Esophagus squamous epithelium (tissue), 5 donors: ENCODE data around the gene CCDC93. TPM values are rescaled to one million over a fixed set of nuclear protein-coding genes. Genes with fewer than 3 reads are reported as not detected.

ENCODE experiments used
- DNase-seq: peaks from one replicate; lab custom pipeline; 2025; lab: John Stamatoyannopoulos, UW
- H3K27ac ChIP-seq, 4 donors: fragments of 200-600 bp; sonication (generic); one replicate each; pipeline ENCODE4 v1.5.1; 2016 to 2019; ENCODE audit warnings: mild to moderate bottlenecking in 1 of 4
- H3K27me3 ChIP-seq, 4 donors: fragments of 200-600 bp; sonication (generic); 1 replicate in 3 of 4; 2 replicates in 1 of 4; pipeline versions ENCODE4 v1.5.1 to v1.6.0; 2017 to 2021; ENCODE audit warnings: antibody characterized with exemption in 1 of 4
- H3K36me3 ChIP-seq, 3 donors: fragments of 200-600 bp; sonication (generic); one replicate each; pipeline ENCODE4 v1.5.1; 2016 to 2019
- H3K4me1 ChIP-seq, 3 donors: fragments of 200-600 bp; sonication (generic); one replicate each; pipeline ENCODE4 v1.5.1; 2017 to 2019
- H3K4me3 ChIP-seq, 4 donors: fragments of 200-600 bp; sonication (generic); 1 replicate in 3 of 4; 2 replicates in 1 of 4; pipeline ENCODE4 v1.5.1; 2016 to 2019; ENCODE audit warnings: mild to moderate bottlenecking in 2 of 4, moderate library complexity in 1 of 4
- H3K9me3 ChIP-seq, 3 donors: fragments of 200-600 bp; sonication (generic); one replicate each; pipeline ENCODE4 v1.5.1; 2016 to 2019
- POLR2A ChIP-seq, 4 donors: fragments of 450-650 bp; IDR thresholded peaks; one replicate each; pipeline ENCODE4 v1.6.1; 2017; ENCODE audit warnings: antibody characterized with exemption in 4 of 4, mild to moderate bottlenecking in 4 of 4, moderate library complexity in 3 of 4
- WGBS, 2 donors: methylation state at CpG; one replicate each; pipeline ENCODE4 v1.1.5; 2018; 5-methylcytosine and 5-hydroxymethylcytosine counted together
- intact Hi-C: fragments of 100-400 bp; cut with DNase I; formaldehyde crosslinking; loops from one replicate; pipeline ENCODE4 v1.15.0; 2022
- small RNA-seq, 4 donors: library from RNA; depleted of rRNA; stranded (forward); fragments of <200 nt; gene quantifications; one replicate each; pipeline ENCODE3, GENCODE V24; 2016
- total RNA-seq, 4 donors: library from RNA; depleted of rRNA; stranded (reverse); fragments of >200 nt; gene quantifications; one replicate each; pipeline ENCODE4 v1.1.0, GENCODE V29; 2016
- TF ChIP-seq, protein P1 (sequence below), 6 experiments: fragments of 450-650 bp in 4 of 6; fragments of 200-600 bp in 2 of 6; sonication (generic) in 2 of 6; IDR thresholded peaks; one replicate each; pipeline ENCODE4 v1.5.1; 2016 to 2019; ENCODE audit warnings: antibody characterized with exemption in 6 of 6, mild to moderate bottlenecking in 4 of 6, moderate library complexity in 4 of 6
- donor health status: DM: yes; HTN: yes; CAD: no.

The CCDC93 gene
- total RNA-seq, 4 donors from 2014 or later, result 10.6 to 20.4 (median 17.2) TPM

DNA sequence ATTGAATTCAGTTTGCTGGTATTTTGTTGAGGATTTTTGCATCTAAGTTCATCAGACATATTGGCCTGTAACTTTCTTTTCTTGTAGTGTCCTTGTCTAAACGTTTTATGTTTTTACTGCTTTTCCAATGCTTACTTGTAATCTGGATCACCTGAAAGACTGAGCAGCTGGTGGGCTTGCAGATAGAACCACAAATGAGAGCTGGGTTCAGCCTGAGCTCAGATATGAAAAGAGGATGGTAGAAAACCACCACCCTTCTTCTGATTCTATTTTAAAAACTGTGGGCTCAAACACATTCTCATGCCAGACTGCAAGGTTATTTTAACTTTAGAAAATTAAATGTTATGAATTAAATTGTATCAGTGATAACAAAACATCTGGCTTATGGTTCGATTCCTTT lies 128.6 kb downstream of the CCDC93 start:
- Histone ChIP-seq H3K27ac (no peak overlapping the region), H3K36me3 (no peaks in the 10 kb centered on the region), H3K27me3 (peaks cover 0 to 4% (median 0%) of the 10 kb centered on the region in 4 donors), H3K4me3 (no peak overlapping the region), H3K4me1 (no peaks in the 10 kb centered on the region), H3K9me3 (no peaks in the 10 kb centered on the region)
- TF ChIP-seq POLR2A (IDR thresholded peaks at IDR 0.05), result no peak
- TF ChIP-seq, protein P1, sequence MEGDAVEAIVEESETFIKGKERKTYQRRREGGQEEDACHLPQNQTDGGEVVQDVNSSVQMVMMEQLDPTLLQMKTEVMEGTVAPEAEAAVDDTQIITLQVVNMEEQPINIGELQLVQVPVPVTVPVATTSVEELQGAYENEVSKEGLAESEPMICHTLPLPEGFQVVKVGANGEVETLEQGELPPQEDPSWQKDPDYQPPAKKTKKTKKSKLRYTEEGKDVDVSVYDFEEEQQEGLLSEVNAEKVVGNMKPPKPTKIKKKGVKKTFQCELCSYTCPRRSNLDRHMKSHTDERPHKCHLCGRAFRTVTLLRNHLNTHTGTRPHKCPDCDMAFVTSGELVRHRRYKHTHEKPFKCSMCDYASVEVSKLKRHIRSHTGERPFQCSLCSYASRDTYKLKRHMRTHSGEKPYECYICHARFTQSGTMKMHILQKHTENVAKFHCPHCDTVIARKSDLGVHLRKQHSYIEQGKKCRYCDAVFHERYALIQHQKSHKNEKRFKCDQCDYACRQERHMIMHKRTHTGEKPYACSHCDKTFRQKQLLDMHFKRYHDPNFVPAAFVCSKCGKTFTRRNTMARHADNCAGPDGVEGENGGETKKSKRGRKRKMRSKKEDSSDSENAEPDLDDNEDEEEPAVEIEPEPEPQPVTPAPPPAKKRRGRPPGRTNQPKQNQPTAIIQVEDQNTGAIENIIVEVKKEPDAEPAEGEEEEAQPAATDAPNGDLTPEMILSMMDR (IDR thresholded peaks at IDR 0.05), result no peak
- 52 to 54% methylated on average over 2 of the region's 2 CpGs for WGBS, 2 donors
- intact Hi-C loops, result no loop called here
- DNase-seq, result no peak

DNA sequence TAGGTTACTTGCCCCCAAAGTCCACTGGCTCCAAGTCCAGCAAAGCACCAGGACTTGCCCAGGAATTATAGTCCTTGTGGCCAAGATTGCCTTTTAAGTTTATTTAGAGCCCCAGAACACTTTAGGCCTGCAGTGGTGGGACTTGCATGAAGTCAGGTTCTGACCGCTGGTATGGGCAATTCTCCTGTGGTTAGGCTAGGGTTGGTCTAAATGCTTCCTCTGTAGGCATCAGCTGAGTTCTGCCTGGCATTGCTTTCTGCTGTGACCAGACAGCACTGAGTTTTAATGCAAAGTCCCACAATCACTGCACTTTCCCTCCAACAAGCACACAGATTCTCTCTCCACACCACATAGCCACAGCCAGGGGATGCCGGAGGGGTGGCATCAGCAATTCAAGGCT lies 134.9 kb downstream of the CCDC93 start:
- no peak for DNase-seq
- TF ChIP-seq POLR2A (IDR thresholded peaks at IDR 0.05), result no peak
- TF ChIP-seq, protein P1 (IDR thresholded peaks at IDR 0.05), result no peak
- WGBS, 2 donors, result 72 to 93% methylated on average over 2 of the region's 2 CpGs
- no peaks in the 10 kb centered on the region for H3K27me3 ChIP-seq
- H3K9me3 ChIP-seq, result no peaks in the 10 kb centered on the region
- H3K27ac ChIP-seq, result no peak overlapping the region
- intact Hi-C loops, result no loop called here
- H3K4me3 ChIP-seq, result no peak overlapping the region
- H3K4me1 ChIP-seq, result no peaks in the 10 kb centered on the region
- no peaks in the 10 kb centered on the region for H3K36me3 ChIP-seq

DNA sequence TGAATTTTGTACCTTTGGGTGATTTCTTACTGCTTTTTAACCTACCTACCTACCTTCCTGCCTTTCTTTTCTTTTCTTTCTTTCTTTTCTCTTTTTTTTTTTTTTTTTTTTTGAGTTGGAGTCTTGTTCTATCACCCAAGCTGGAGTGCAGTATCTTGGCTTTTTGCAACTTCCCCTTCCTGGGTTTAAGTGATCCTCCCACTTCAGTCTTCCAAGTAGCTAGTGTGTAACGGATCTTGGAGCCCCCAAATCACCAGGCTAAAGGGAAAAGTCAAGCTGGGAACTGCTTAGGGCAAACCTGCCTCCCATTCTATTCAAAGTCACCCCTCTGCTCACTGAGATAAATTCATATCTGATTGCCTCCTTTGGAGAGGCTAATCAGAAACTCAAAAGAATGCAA lies 138.1 kb downstream of the CCDC93 start:
- no peaks in the 10 kb centered on the region for H3K4me1 ChIP-seq
- no peaks in the 10 kb centered on the region for H3K36me3 ChIP-seq
- intact Hi-C loops, result no loop called here
- no peak for DNase-seq
- no peak overlapping the region for H3K27ac ChIP-seq
- H3K4me3 ChIP-seq, result no peak overlapping the region
- H3K27me3 ChIP-seq, result no peaks in the 10 kb centered on the region
- TF ChIP-seq POLR2A (IDR thresholded peaks at IDR 0.05), result no peak
- TF ChIP-seq, protein P1 (IDR thresholded peaks at IDR 0.05), result no peak
- no peaks in the 10 kb centered on the region for H3K9me3 ChIP-seq
- 14 to 20% methylated on average over 1 of the region's 1 CpG for WGBS, 2 donors

Small RNAs within 50 kb of the gene (small RNA-seq; reads per million reads assigned to genes)
- gene RN7SL111P, result 0 reads per million in 4 donors

Other genes starting within 250 kb of the CCDC93 start
- 10 to 100 TPM; 27.7 to 51.5 (median 39.2) TPM for gene DDX18, start 199.4 kb downstream of the CCDC93 start, total RNA-seq
- 10 to 100 TPM in 1 of 4 donors, 1 to 10 TPM in 3; 2.5 to 10.1 (median 6.5) TPM for gene INSIG2, start 74.4 kb upstream of the CCDC93 start, total RNA-seq